Loucy (cell line): ENCODE data around the gene SHC4.

ENCODE experiments used
- H2AFZ ChIP-seq: fragments of 200-600 bp; sonication (generic); 2 replicates; pipeline ENCODE4 v1.6.0; 2016; ENCODE audit warnings: antibody characterized with exemption, mild to moderate bottlenecking, low read length, moderate library complexity
- H3F3A ChIP-seq: fragments of 200-600 bp; 2 replicates; pipeline ENCODE4 v1.6.0; 2016; ENCODE audit warnings: antibody characterized with exemption, low read depth, mild to moderate bottlenecking
- H3K27me3 ChIP-seq: fragments of 200-600 bp; sonication (generic); 2 replicates; pipeline ENCODE4 v1.6.1; 2014; ENCODE audit warnings: low read length, mild to moderate bottlenecking; ENCODE audit not compliant: insufficient read depth, poor library complexity, severe bottlenecking
- H3K36me3 ChIP-seq: fragments of 200-600 bp; sonication (generic); 2 replicates; pipeline ENCODE4 v1.6.1; 2016; ENCODE audit warnings: low read length; ENCODE audit not compliant: insufficient read depth
- H3K4me1 ChIP-seq: fragments of 200-600 bp; sonication (generic); 2 replicates; pipeline ENCODE4 v1.5.1; 2014; ENCODE audit warnings: low read length, mild to moderate bottlenecking; ENCODE audit not compliant: insufficient read depth, poor library complexity, severe bottlenecking
- H3K4me2 ChIP-seq: fragments of 200-600 bp; sonication (generic); 2 replicates; pipeline ENCODE4 v1.6.0; 2014; ENCODE audit warnings: antibody characterized with exemption, low read length, low read depth, mild to moderate bottlenecking; ENCODE audit not compliant: poor library complexity, severe bottlenecking
- H3K4me3 ChIP-seq: fragments of 200-600 bp; sonication (generic); 2 replicates; pipeline ENCODE4 v1.5.1; 2014; ENCODE audit warnings: low read length, mild to moderate bottlenecking, mixed read lengths; ENCODE audit not compliant: poor library complexity, severe bottlenecking
- H3K79me2 ChIP-seq: fragments of 200-600 bp; sonication (generic); 2 replicates; pipeline ENCODE4 v1.6.1; 2014; ENCODE audit warnings: low read length; ENCODE audit not compliant: insufficient read depth
- H3K9ac ChIP-seq: fragments of 200-600 bp; sonication (generic); 2 replicates; pipeline ENCODE4 v1.6.0; 2014; ENCODE audit warnings: mild to moderate bottlenecking, low read depth, low read length, moderate library complexity; ENCODE audit not compliant: poor library complexity, severe bottlenecking
- H3K9me2 ChIP-seq: fragments of 200-600 bp; sonication (generic); replicated peaks from 2 replicates; pipeline ENCODE4 v1.6.1; 2016; ENCODE audit warnings: low read depth, low read length, mixed read lengths
- H3K9me3 ChIP-seq: fragments of 200-600 bp; sonication (generic); 2 replicates; pipeline ENCODE4 v1.6.1; 2014; ENCODE audit warnings: mild to moderate bottlenecking, antibody characterized with exemption, low read length, low read depth; ENCODE audit not compliant: insufficient read depth
- H4K20me1 ChIP-seq: fragments of 200-600 bp; sonication (generic); 2 replicates; pipeline ENCODE4 v1.6.0; 2014; ENCODE audit warnings: antibody characterized with exemption, low read length, mild to moderate bottlenecking; ENCODE audit not compliant: insufficient read depth, poor library complexity, severe bottlenecking
- EZH2phosphoT487 ChIP-seq: fragments of 200-600 bp; IDR thresholded peaks from 2 replicates; pipeline ENCODE4 v1.6.1; 2018; ENCODE audit warnings: antibody characterized with exemption, mild to moderate bottlenecking, moderate library complexity, borderline replicate concordance
- TF ChIP-seq, protein P1 (sequence below): fragments of 200-600 bp; sonication (generic); conservative IDR thresholded peaks from 2 replicates; pipeline ENCODE4 v1.5.1; 2014; ENCODE audit warnings: mild to moderate bottlenecking, antibody characterized with exemption, low read length

Gene SHC4

DNA sequence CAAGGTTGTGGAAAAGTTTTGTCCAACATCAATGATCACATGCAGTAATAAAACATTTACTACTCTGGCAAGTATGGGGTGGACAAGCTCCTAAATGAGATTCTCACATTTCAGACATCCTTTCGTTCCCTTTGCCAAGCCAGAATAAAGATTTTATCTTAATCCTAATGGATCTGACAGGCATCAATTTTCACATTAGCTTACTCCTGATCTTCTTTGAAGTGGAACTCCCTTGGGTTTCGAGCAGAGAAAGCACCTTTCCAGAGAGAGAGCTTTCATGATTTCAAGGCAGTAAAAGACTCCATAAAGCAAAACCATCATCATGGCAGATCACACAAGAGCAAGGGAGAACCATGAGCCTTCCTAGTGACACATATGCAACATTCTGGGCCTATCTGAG, 113.1 kb downstream of the SHC4 start:
- no peak overlapping the region for H2AFZ ChIP-seq
- H3K4me2 ChIP-seq = no peak overlapping the region
- H3K27me3 ChIP-seq = no peaks in the 10 kb centered on the region
- no peak for TF ChIP-seq EZH2phosphoT487
- TF ChIP-seq, protein P1, sequence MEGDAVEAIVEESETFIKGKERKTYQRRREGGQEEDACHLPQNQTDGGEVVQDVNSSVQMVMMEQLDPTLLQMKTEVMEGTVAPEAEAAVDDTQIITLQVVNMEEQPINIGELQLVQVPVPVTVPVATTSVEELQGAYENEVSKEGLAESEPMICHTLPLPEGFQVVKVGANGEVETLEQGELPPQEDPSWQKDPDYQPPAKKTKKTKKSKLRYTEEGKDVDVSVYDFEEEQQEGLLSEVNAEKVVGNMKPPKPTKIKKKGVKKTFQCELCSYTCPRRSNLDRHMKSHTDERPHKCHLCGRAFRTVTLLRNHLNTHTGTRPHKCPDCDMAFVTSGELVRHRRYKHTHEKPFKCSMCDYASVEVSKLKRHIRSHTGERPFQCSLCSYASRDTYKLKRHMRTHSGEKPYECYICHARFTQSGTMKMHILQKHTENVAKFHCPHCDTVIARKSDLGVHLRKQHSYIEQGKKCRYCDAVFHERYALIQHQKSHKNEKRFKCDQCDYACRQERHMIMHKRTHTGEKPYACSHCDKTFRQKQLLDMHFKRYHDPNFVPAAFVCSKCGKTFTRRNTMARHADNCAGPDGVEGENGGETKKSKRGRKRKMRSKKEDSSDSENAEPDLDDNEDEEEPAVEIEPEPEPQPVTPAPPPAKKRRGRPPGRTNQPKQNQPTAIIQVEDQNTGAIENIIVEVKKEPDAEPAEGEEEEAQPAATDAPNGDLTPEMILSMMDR = no peak
- H3K36me3 ChIP-seq = no peaks in the 10 kb centered on the region
- no peaks in the 10 kb centered on the region for H4K20me1 ChIP-seq
- H3K4me3 ChIP-seq = no peak overlapping the region
- H3F3A ChIP-seq = no peaks in the 10 kb centered on the region
- H3K9ac ChIP-seq = no peak overlapping the region
- H3K9me2 ChIP-seq = 0 out of 2 replicates have a peak, but pooled peaks cover 4% of the 10 kb centered on the region
- H3K9me3 ChIP-seq = no peaks in the 10 kb centered on the region
- H3K4me1 ChIP-seq = no peaks in the 10 kb centered on the region
- H3K79me2 ChIP-seq = no peaks in the 10 kb centered on the region

DNA sequence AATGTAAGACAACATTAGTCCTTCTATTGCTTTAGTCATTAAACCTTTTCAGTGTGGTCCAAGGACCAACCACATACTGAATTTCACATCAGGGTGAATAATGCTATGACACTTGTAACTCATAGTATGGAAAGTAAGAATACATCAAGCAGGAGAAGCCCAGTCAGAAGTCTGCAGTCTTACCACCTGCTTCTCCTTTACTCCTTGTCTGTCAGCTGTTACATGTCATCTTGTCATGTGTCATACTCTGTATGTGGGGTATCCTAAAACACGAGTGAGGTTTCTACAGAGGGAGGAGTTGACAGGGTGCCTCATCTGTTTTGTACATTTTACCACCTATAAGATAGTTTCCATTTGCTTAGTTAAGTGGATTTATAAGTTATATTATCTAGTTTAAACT, 118.6 kb downstream of the SHC4 start:
- no peaks in the 10 kb centered on the region for H4K20me1 ChIP-seq
- no peaks in the 10 kb centered on the region for H3K79me2 ChIP-seq
- no peaks in the 10 kb centered on the region for H3K9me3 ChIP-seq
- no peaks in the 10 kb centered on the region for H3F3A ChIP-seq
- no peak overlapping the region for H3K9ac ChIP-seq
- no peaks in the 10 kb centered on the region for H3K27me3 ChIP-seq
- no peaks in the 10 kb centered on the region for H3K4me1 ChIP-seq
- H3K4me2 ChIP-seq = no peak overlapping the region
- H3K36me3 ChIP-seq = no peaks in the 10 kb centered on the region
- H2AFZ ChIP-seq = no peak overlapping the region
- no peak overlapping the region for H3K4me3 ChIP-seq
- TF ChIP-seq, protein P1 = no peak
- no peak for TF ChIP-seq EZH2phosphoT487
- 0 out of 2 replicates have a peak, but pooled peaks cover 4% of the 10 kb centered on the region for H3K9me2 ChIP-seq

DNA sequence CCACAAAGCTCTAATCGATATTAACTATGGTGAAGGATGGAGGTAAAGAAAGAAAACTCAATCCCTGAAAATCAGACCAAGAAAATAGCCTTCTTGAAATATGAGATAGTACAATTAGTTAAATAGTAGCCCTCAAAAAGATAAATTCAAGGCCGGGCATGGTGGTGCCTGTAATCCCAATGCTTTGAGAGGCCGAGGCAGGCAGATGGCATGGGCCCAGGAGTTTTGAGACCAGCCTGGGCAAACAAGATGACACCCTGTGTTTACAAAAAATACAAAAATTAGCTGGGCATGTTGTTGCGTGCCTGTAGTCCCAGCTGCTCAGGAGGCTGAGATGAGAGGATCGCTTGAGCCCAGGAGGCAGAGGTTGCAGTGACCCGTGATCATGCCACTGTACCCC, 121.2 kb downstream of the SHC4 start:
- H3K36me3 ChIP-seq = no peaks in the 10 kb centered on the region
- no peaks in the 10 kb centered on the region for H3K9me3 ChIP-seq
- no peak overlapping the region for H3K9ac ChIP-seq
- no peaks in the 10 kb centered on the region for H3K27me3 ChIP-seq
- no peak for TF ChIP-seq EZH2phosphoT487
- no peak overlapping the region for H2AFZ ChIP-seq
- H3K9me2 ChIP-seq = no peaks in the 10 kb centered on the region
- H3K4me3 ChIP-seq = no peak overlapping the region
- no peaks in the 10 kb centered on the region for H4K20me1 ChIP-seq
- H3K4me2 ChIP-seq = no peak overlapping the region
- H3K4me1 ChIP-seq = no peaks in the 10 kb centered on the region
- no peaks in the 10 kb centered on the region for H3K79me2 ChIP-seq
- no peaks in the 10 kb centered on the region for H3F3A ChIP-seq

DNA sequence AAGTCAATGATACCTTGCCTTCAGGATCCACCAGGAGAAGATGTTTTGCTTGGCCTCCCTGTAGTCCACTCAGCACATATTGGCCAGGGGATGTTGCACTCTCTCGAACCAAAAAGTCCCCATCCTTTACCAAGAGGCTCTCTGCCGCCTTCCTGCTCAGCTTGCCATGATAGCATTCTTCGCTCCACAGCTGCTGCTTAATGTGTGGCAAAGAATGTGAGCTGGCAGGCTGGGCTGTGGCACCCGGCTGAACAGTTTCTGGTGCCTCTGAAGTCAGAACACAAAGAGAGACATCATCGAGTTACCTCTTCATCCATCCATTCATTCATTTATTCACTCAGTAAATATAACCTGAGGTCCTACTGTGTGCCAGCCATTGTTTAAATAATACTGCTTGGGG, 129.0 kb downstream of the SHC4 start:
- H3K9me3 ChIP-seq = no peaks in the 10 kb centered on the region; the same call in 1 of the 2 replicates
- H3K79me2 ChIP-seq = no peaks in the 10 kb centered on the region
- H3K4me3 ChIP-seq = no peak overlapping the region
- no peaks in the 10 kb centered on the region for H3F3A ChIP-seq
- TF ChIP-seq, protein P1 = no peak
- TF ChIP-seq EZH2phosphoT487 = no peak
- no peaks in the 10 kb centered on the region for H3K36me3 ChIP-seq
- H2AFZ ChIP-seq = no peak overlapping the region
- no peaks in the 10 kb centered on the region for H3K9me2 ChIP-seq
- H4K20me1 ChIP-seq = no peaks in the 10 kb centered on the region
- H3K9ac ChIP-seq = no peak overlapping the region
- H3K4me1 ChIP-seq = no peaks in the 10 kb centered on the region
- H3K4me2 ChIP-seq = no peak overlapping the region
- H3K27me3 ChIP-seq = no peaks in the 10 kb centered on the region
